Left renal pelvis (tissue), 4 donors: ENCODE results near the gene AMPH. TPM values are rescaled to one million over a fixed set of nuclear protein-coding genes. Genes with fewer than 3 reads are reported as not detected.
A peak's percentile ranks its signal among the peaks of the same experiment; 100 is the strongest.
"Not testable (repeated sequence)": the region's sequence is repeated elsewhere in the genome, so short reads cannot be mapped to it uniquely, and the experiment has no call there.

Experiments used
- DNase-seq, 4 donors: peaks; one replicate each; pipeline ENCODE4 v3.0.0-alpha.2; 2013; ENCODE audit warnings: low read depth in 4 of 4, low spot score in 3 of 4
- polyA plus RNA-seq, 4 donors: library from polyadenylated mRNA; unstranded; fragments of 120-200 nt; gene quantifications; one replicate each; pipeline ENCODE4 v1.2.1, GENCODE V29; 2013; ENCODE audit not compliant: insufficient read length in 4 of 4

AMPH gene
- polyA plus RNA-seq, 4 donors, result 15.3 to 18.8 (median 17.3) TPM

- DNase-seq, result no peak
Measured at GRCh38 chr7:38411404-38411803, 219.8 kb downstream of the AMPH start.

GRCh38 chr7:38410056-38410455 lies 221.1 kb downstream of the AMPH start:
- no peak for DNase-seq

- DNase-seq, result no peak
Measured at GRCh38 chr7:38409531-38409930, 221.6 kb downstream of the AMPH start.

- DNase-seq, result peak in 3 of 4 donors; percentile 10 to 30 (median 14)
Measured at GRCh38 chr7:38398725-38399321, 232.3 kb downstream of the AMPH start.

GRCh38 chr7:38396852-38397251 lies 234.3 kb downstream of the AMPH start:
- DNase-seq, result no peak

- DNase-seq, result not testable (repeated sequence)
Measured at GRCh38 chr7:38395921-38396552, 235.1 kb downstream of the AMPH start.

- no peak for DNase-seq
Measured at GRCh38 chr7:38394660-38395059, 236.5 kb downstream of the AMPH start.

GRCh38 chr7:38393874-38394273 lies 237.3 kb downstream of the AMPH start:
- DNase-seq, result no peak

GRCh38 chr7:38391751-38392150 lies 239.4 kb downstream of the AMPH start:
- no peak for DNase-seq

GRCh38 chr7:38385682-38386081 lies 245.5 kb downstream of the AMPH start:
- DNase-seq, result no peak

- no peak for DNase-seq
Measured at GRCh38 chr7:38383281-38383680, 247.9 kb downstream of the AMPH start.

- DNase-seq, result no peak
Measured at GRCh38 chr7:38382684-38383083, 248.5 kb downstream of the AMPH start.

- no peak for DNase-seq
Measured at GRCh38 chr7:38375453-38375852, 255.7 kb downstream of the AMPH start.

- peak in 1 of 4 donors; percentile 29 for DNase-seq
Measured at GRCh38 chr7:38374507-38374906, 256.7 kb downstream of the AMPH start.

GRCh38 chr7:38373155-38373554 lies 258.0 kb downstream of the AMPH start:
- DNase-seq, result no peak

GRCh38 chr7:38372290-38372689 lies 258.9 kb downstream of the AMPH start:
- no peak for DNase-seq

GRCh38 chr7:38369816-38370493 lies 261.2 kb downstream of the AMPH start:
- peak in 3 of 4 donors; percentile 53 to 66 (median 55) for DNase-seq

GRCh38 chr7:38368191-38368605 lies 263.0 kb downstream of the AMPH start:
- DNase-seq, result peak in 1 of 4 donors; percentile 10

- DNase-seq, result no peak
Measured at GRCh38 chr7:38367301-38367890, 263.8 kb downstream of the AMPH start.

GRCh38 chr7:38363379-38363778 lies 267.8 kb downstream of the AMPH start:
- not testable (repeated sequence) for DNase-seq

- DNase-seq, result not testable (repeated sequence)
Measured at GRCh38 chr7:38362611-38363237, 268.4 kb downstream of the AMPH start.
